ENCODE results near the gene CRB1.

The CRB1 gene

GRCh38 chr1:197304638-197305200 lies 36.7 kb downstream of the CRB1 start:
- no peak for DNase-seq (ENCODE audit: low spot score)
- H3K4me1 ChIP-seq (ENCODE audit: control insufficient read depth in 2 of 2, insufficient read depth in 1 of 2, low read depth in 1 of 2, low read length in 2 of 2) = peaks cover 0 to 25% of the 10 kb centered on the region in 2 donors
- no peak overlapping the region for H3K4me3 ChIP-seq (ENCODE audit: low read length in 2 of 2)
- H2BK12ac ChIP-seq (ENCODE audit: low read length) = no peak overlapping the region
- H2BK5ac ChIP-seq (ENCODE audit: low read length) = no peak overlapping the region
- no peaks in the 10 kb centered on the region for H3K79me1 ChIP-seq (ENCODE audit: low read depth, low read length)
- H2BK15ac ChIP-seq (ENCODE audit: low read length) = no peak overlapping the region
- no peak overlapping the region for H2AK5ac ChIP-seq (ENCODE audit: low read depth, low read length)
- no peaks in the 10 kb centered on the region for H3K9me3 ChIP-seq (replicated peaks in 1 of 2; ENCODE audit: control insufficient read depth in 2 of 2, insufficient read depth in 1 of 2, low read depth in 1 of 2, low read length in 2 of 2)
- H2BK120ac ChIP-seq (ENCODE audit: low read depth, low read length) = no peak overlapping the region
- no peak overlapping the region for H4K8ac ChIP-seq (ENCODE audit: low read depth, low read length)
- no peak overlapping the region for H3K4me2 ChIP-seq (ENCODE audit: insufficient read depth, low read length, poor library complexity, severe bottlenecking)
- no peaks in the 10 kb centered on the region for H3K27me3 ChIP-seq (ENCODE audit: control insufficient read depth in 3 of 3, insufficient read depth in 3 of 3, low read depth in 1 of 3, low read length in 3 of 3)
- peak overlapping the region; percentile 84 for H3K14ac ChIP-seq (ENCODE audit: low read length)
- H3K36me3 ChIP-seq (replicated peaks in 1 of 2; ENCODE audit: control insufficient read depth in 2 of 2, insufficient read depth in 2 of 2, low read length in 2 of 2) = no peaks in the 10 kb centered on the region
- H3K9ac ChIP-seq (ENCODE audit: low read depth, low read length, poor library complexity) = no peak overlapping the region
- no peak overlapping the region for H3K23ac ChIP-seq (ENCODE audit: low read depth, low read length, poor library complexity)
- no peak overlapping the region for H3K4ac ChIP-seq (ENCODE audit: low read length)
- WGBS, 2 donors (ENCODE audit: extremely low coverage in 2 of 2, insufficient read length in 2 of 2, insufficient replicate concordance in 1 of 2) = no CpG with 5 or more reads among the region's 1 CpG
- no peak overlapping the region for H2AFZ ChIP-seq (ENCODE audit: low read length)
- H4K91ac ChIP-seq (ENCODE audit: low read depth, low read length, poor library complexity) = no peak overlapping the region
- H3K18ac ChIP-seq (ENCODE audit: low read length) = no peak overlapping the region
- H3K27ac ChIP-seq (replicated peaks; ENCODE audit: low read length) = no peak overlapping the region

- no peak for DNase-seq (ENCODE audit: low spot score)
- H3K18ac ChIP-seq (ENCODE audit: low read length) = no peak overlapping the region
- no peak overlapping the region for H4K8ac ChIP-seq (ENCODE audit: low read depth, low read length)
- no peak overlapping the region for H3K23ac ChIP-seq (ENCODE audit: low read depth, low read length, poor library complexity)
- no peak overlapping the region for H3K4me3 ChIP-seq (ENCODE audit: low read length in 2 of 2)
- no peak overlapping the region for H4K91ac ChIP-seq (ENCODE audit: low read depth, low read length, poor library complexity)
- no peak overlapping the region for H3K14ac ChIP-seq (ENCODE audit: low read length)
- no peaks in the 10 kb centered on the region for H3K9me3 ChIP-seq (replicated peaks in 1 of 2; ENCODE audit: control insufficient read depth in 2 of 2, insufficient read depth in 1 of 2, low read depth in 1 of 2, low read length in 2 of 2)
- H3K27ac ChIP-seq (replicated peaks; ENCODE audit: low read length) = no peak overlapping the region
- H2AK5ac ChIP-seq (ENCODE audit: low read depth, low read length) = no peak overlapping the region
- no peak overlapping the region for H3K4ac ChIP-seq (ENCODE audit: low read length)
- no peak overlapping the region for H2BK120ac ChIP-seq (ENCODE audit: low read depth, low read length)
- no peak overlapping the region for H2BK5ac ChIP-seq (ENCODE audit: low read length)
- H3K27me3 ChIP-seq (ENCODE audit: control insufficient read depth in 3 of 3, insufficient read depth in 3 of 3, low read depth in 1 of 3, low read length in 3 of 3) = no peaks in the 10 kb centered on the region
- no peak overlapping the region for H2AFZ ChIP-seq (ENCODE audit: low read length)
- H3K4me1 ChIP-seq (ENCODE audit: control insufficient read depth in 2 of 2, insufficient read depth in 1 of 2, low read depth in 1 of 2, low read length in 2 of 2) = peaks cover 0 to 25% of the 10 kb centered on the region in 2 donors
- no CpG with 5 or more reads among the region's 2 CpGs for WGBS, 2 donors (ENCODE audit: extremely low coverage in 2 of 2, insufficient read length in 2 of 2, insufficient replicate concordance in 1 of 2)
- no peak overlapping the region for H3K9ac ChIP-seq (ENCODE audit: low read depth, low read length, poor library complexity)
- no peak overlapping the region for H2BK12ac ChIP-seq (ENCODE audit: low read length)
- no peak overlapping the region for H2BK15ac ChIP-seq (ENCODE audit: low read length)
- no peak overlapping the region for H3K4me2 ChIP-seq (ENCODE audit: insufficient read depth, low read length, poor library complexity, severe bottlenecking)
- no peaks in the 10 kb centered on the region for H3K79me1 ChIP-seq (ENCODE audit: low read depth, low read length)
- H3K36me3 ChIP-seq (replicated peaks in 1 of 2; ENCODE audit: control insufficient read depth in 2 of 2, insufficient read depth in 2 of 2, low read length in 2 of 2) = no peaks in the 10 kb centered on the region
Observed at GRCh38 chr1:197305925-197306324, 37.9 kb downstream of the CRB1 start.

GRCh38 chr1:197306381-197307062 lies 38.5 kb downstream of the CRB1 start:
- H3K4me3 ChIP-seq (ENCODE audit: low read length in 2 of 2) = no peak overlapping the region
- H3K36me3 ChIP-seq (replicated peaks in 1 of 2; ENCODE audit: control insufficient read depth in 2 of 2, insufficient read depth in 2 of 2, low read length in 2 of 2) = no peaks in the 10 kb centered on the region
- H3K79me1 ChIP-seq (ENCODE audit: low read depth, low read length) = no peaks in the 10 kb centered on the region
- no peak overlapping the region for H2BK120ac ChIP-seq (ENCODE audit: low read depth, low read length)
- H2BK12ac ChIP-seq (ENCODE audit: low read length) = no peak overlapping the region
- no peak overlapping the region for H3K4ac ChIP-seq (ENCODE audit: low read length)
- no peak overlapping the region for H2BK5ac ChIP-seq (ENCODE audit: low read length)
- H2BK15ac ChIP-seq (ENCODE audit: low read length) = no peak overlapping the region
- no CpG with 5 or more reads among the region's 2 CpGs for WGBS, 2 donors (ENCODE audit: extremely low coverage in 2 of 2, insufficient read length in 2 of 2, insufficient replicate concordance in 1 of 2)
- H3K4me2 ChIP-seq (ENCODE audit: insufficient read depth, low read length, poor library complexity, severe bottlenecking) = no peak overlapping the region
- no peaks in the 10 kb centered on the region for H3K27me3 ChIP-seq (ENCODE audit: control insufficient read depth in 3 of 3, insufficient read depth in 3 of 3, low read depth in 1 of 3, low read length in 3 of 3)
- H4K8ac ChIP-seq (ENCODE audit: low read depth, low read length) = no peak overlapping the region
- H3K14ac ChIP-seq (ENCODE audit: low read length) = no peak overlapping the region
- no peak overlapping the region for H4K91ac ChIP-seq (ENCODE audit: low read depth, low read length, poor library complexity)
- no peak overlapping the region for H2AFZ ChIP-seq (ENCODE audit: low read length)
- no peak overlapping the region for H3K9ac ChIP-seq (ENCODE audit: low read depth, low read length, poor library complexity)
- no peak overlapping the region for H3K23ac ChIP-seq (ENCODE audit: low read depth, low read length, poor library complexity)
- H3K4me1 ChIP-seq (ENCODE audit: control insufficient read depth in 2 of 2, insufficient read depth in 1 of 2, low read depth in 1 of 2, low read length in 2 of 2) = peaks cover 0 to 25% of the 10 kb centered on the region in 2 donors
- DNase-seq (ENCODE audit: low spot score) = no peak
- H3K9me3 ChIP-seq (replicated peaks in 1 of 2; ENCODE audit: control insufficient read depth in 2 of 2, insufficient read depth in 1 of 2, low read depth in 1 of 2, low read length in 2 of 2) = no peaks in the 10 kb centered on the region
- H2AK5ac ChIP-seq (ENCODE audit: low read depth, low read length) = no peak overlapping the region
- H3K27ac ChIP-seq (replicated peaks; ENCODE audit: low read length) = no peak overlapping the region
- no peak overlapping the region for H3K18ac ChIP-seq (ENCODE audit: low read length)

GRCh38 chr1:197307136-197307535 lies 39.1 kb downstream of the CRB1 start:
- Histone ChIP-seq H3K18ac (ENCODE audit: low read length) (no peak overlapping the region), H3K9ac (ENCODE audit: low read depth, low read length, poor library complexity) (no peak overlapping the region), H3K23ac (ENCODE audit: low read depth, low read length, poor library complexity) (no peak overlapping the region), H3K27ac (replicated peaks; ENCODE audit: low read length) (no peak overlapping the region), H3K79me1 (ENCODE audit: low read depth, low read length) (no peaks in the 10 kb centered on the region), H3K36me3 (replicated peaks in 1 of 2; ENCODE audit: control insufficient read depth in 2 of 2, insufficient read depth in 2 of 2, low read length in 2 of 2) (no peaks in the 10 kb centered on the region), H4K91ac (ENCODE audit: low read depth, low read length, poor library complexity) (no peak overlapping the region), H2BK120ac (ENCODE audit: low read depth, low read length) (no peak overlapping the region), H2BK15ac (ENCODE audit: low read length) (no peak overlapping the region), H3K4me1 (ENCODE audit: control insufficient read depth in 2 of 2, insufficient read depth in 1 of 2, low read depth in 1 of 2, low read length in 2 of 2) (peaks cover 0 to 25% of the 10 kb centered on the region in 2 donors), H2AFZ (ENCODE audit: low read length) (no peak overlapping the region), H2BK5ac (ENCODE audit: low read length) (no peak overlapping the region), H3K9me3 (replicated peaks in 1 of 2; ENCODE audit: control insufficient read depth in 2 of 2, insufficient read depth in 1 of 2, low read depth in 1 of 2, low read length in 2 of 2) (no peaks in the 10 kb centered on the region), H3K27me3 (ENCODE audit: control insufficient read depth in 3 of 3, insufficient read depth in 3 of 3, low read depth in 1 of 3, low read length in 3 of 3) (no peaks in the 10 kb centered on the region), H3K4me3 (ENCODE audit: low read length in 2 of 2) (no peak overlapping the region), H3K14ac (ENCODE audit: low read length) (no peak overlapping the region), H3K4me2 (ENCODE audit: insufficient read depth, low read length, poor library complexity, severe bottlenecking) (no peak overlapping the region), H2AK5ac (ENCODE audit: low read depth, low read length) (no peak overlapping the region), H4K8ac (ENCODE audit: low read depth, low read length) (no peak overlapping the region), H2BK12ac (ENCODE audit: low read length) (no peak overlapping the region), H3K4ac (ENCODE audit: low read length) (no peak overlapping the region)
- no peak for DNase-seq (ENCODE audit: low spot score)
